Upper lobe of left lung (tissue), 6 donors: ENCODE data around the gene WFIKKN2. TPM values are rescaled to one million over a fixed set of nuclear protein-coding genes. Genes with fewer than 3 reads are reported as not detected.
"Not testable (repeated sequence)": the region's sequence is repeated elsewhere in the genome, so short reads cannot be mapped to it uniquely, and the experiment has no call there.

Source experiments
- ATAC-seq, 2 donors: fragments of 200-7000 bp; cut with Tn5 transposase; one replicate each; pipeline ENCODE4 v1.9.1; 2022; ENCODE audit warnings: mild to moderate bottlenecking in 2 of 2, moderate library complexity in 2 of 2; ENCODE audit not compliant: low FRiP score in 2 of 2
- DNase-seq, 2 donors: peaks; one replicate each; pipeline ENCODE4 v3.0.0-alpha.2; 2019 to 2020
- H3K27ac ChIP-seq, 4 donors: fragments of 200-600 bp; sonication (generic); one replicate each; pipeline ENCODE4 v1.5.1; 2016 to 2019
- H3K27me3 ChIP-seq, 4 donors: fragments of 200-600 bp; sonication (generic); one replicate each; pipeline ENCODE4 v1.5.1; 2017 to 2019
- H3K36me3 ChIP-seq, 4 donors: fragments of 200-600 bp; sonication (generic); one replicate each; pipeline ENCODE4 v1.5.1; 2016 to 2019
- H3K4me1 ChIP-seq, 4 donors: fragments of 200-600 bp; sonication (generic); one replicate each; pipeline ENCODE4 v1.5.1; 2018 to 2019
- H3K4me3 ChIP-seq, 4 donors: fragments of 200-600 bp; sonication (generic); one replicate each; pipeline ENCODE4 v1.5.1; 2017 to 2019; ENCODE audit warnings: mild to moderate bottlenecking in 2 of 4, moderate library complexity in 1 of 4
- H3K9me3 ChIP-seq, 4 donors: fragments of 200-600 bp; sonication (generic); one replicate each; pipeline ENCODE4 v1.5.1; 2018 to 2019
- EP300 ChIP-seq, 4 donors: sonication (generic); formaldehyde crosslinking; IDR thresholded peaks; one replicate each; pipeline ENCODE4 v1.5.1; 2017; ENCODE audit warnings: antibody characterized with exemption in 4 of 4, control low read depth in 2 of 4
- POLR2A ChIP-seq, 4 donors: fragments of 450-650 bp; IDR thresholded peaks; one replicate each; pipeline ENCODE4 v1.5.1; 2016 to 2017; ENCODE audit warnings: antibody characterized with exemption in 4 of 4, mild to moderate bottlenecking in 2 of 4
- POLR2AphosphoS5 ChIP-seq, 2 donors: sonication (generic); formaldehyde crosslinking; IDR thresholded peaks; one replicate each; pipeline ENCODE4 v1.5.1; 2017; ENCODE audit warnings: antibody characterized with exemption in 2 of 2
- WGBS, 2 donors: methylation state at CpG; one replicate each; pipeline ENCODE4 v1.1.5; 2017 to 2018; 5-methylcytosine and 5-hydroxymethylcytosine counted together
- total RNA-seq, 6 donors: library from RNA; depleted of rRNA in 4 of 6; stranded (reverse); fragments of >200 nt in 4 of 6; gene quantifications; one replicate each; pipeline versions ENCODE4 v1.1.0 to v1.2.1, GENCODE V29; 2016 to 2021
- TF ChIP-seq, protein P1 (sequence below), 6 experiments: fragments of 450-650 bp in 4 of 6; fragments of 200-600 bp in 2 of 6; sonication (generic) in 2 of 6; IDR thresholded peaks; one replicate each; pipeline ENCODE4 v1.5.1; 2016 to 2019; ENCODE audit warnings: antibody characterized with exemption in 6 of 6
- donor health status: DM: no; HTN: no; CAD: no; lungs with moderate emphysema.
- donor health status: DM: no; HTN: yes; CAD: no; lungs with severe emphysema.

The WFIKKN2 gene
- total RNA-seq, 6 donors from 2014 or later = 0.23 TPM; not detected in 5

DNA sequence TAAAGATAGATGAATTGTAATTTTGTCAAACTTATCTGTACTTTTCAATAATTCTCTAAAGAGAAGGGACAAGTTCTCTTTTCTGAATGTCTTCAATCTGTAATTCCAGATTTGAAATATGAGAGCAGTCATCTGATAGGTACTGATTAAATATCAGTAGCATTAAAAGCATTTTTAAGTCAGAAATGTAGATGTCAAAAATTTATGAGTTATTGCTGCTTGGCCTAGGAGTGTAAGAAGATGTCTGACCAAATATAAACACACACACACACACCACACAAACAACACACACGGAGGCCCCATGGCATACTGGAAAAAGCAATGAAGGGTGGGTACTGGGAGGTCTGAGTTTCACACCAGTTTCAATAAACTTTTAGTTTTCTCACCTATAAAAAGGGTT, 33.2 kb downstream of the WFIKKN2 start:
- no peak for DNase-seq
- Histone ChIP-seq H3K4me3 (peak overlapping the region in 3 of 4 donors; percentile 87 to 94 (median 92)), H3K27ac (peak overlapping the region; percentile 96 to 100 (median 100)), H3K4me1 (peaks cover 11 to 21% (median 20%) of the 10 kb centered on the region in 4 donors), H3K27me3 (no peaks in the 10 kb centered on the region), H3K36me3 (peaks cover 0 to under 1% (median under 1%) of the 10 kb centered on the region in 4 donors), H3K9me3 (no peaks in the 10 kb centered on the region)
- 33 to 50% methylated on average over 1 of the region's 1 CpG for WGBS, 2 donors
- no peak for ATAC-seq
- TF ChIP-seq POLR2AphosphoS5 (IDR thresholded peaks at IDR 0.05) = no peak
- TF ChIP-seq, protein P1, sequence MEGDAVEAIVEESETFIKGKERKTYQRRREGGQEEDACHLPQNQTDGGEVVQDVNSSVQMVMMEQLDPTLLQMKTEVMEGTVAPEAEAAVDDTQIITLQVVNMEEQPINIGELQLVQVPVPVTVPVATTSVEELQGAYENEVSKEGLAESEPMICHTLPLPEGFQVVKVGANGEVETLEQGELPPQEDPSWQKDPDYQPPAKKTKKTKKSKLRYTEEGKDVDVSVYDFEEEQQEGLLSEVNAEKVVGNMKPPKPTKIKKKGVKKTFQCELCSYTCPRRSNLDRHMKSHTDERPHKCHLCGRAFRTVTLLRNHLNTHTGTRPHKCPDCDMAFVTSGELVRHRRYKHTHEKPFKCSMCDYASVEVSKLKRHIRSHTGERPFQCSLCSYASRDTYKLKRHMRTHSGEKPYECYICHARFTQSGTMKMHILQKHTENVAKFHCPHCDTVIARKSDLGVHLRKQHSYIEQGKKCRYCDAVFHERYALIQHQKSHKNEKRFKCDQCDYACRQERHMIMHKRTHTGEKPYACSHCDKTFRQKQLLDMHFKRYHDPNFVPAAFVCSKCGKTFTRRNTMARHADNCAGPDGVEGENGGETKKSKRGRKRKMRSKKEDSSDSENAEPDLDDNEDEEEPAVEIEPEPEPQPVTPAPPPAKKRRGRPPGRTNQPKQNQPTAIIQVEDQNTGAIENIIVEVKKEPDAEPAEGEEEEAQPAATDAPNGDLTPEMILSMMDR (IDR thresholded peaks at IDR 0.05) = no peak
- no peak for TF ChIP-seq EP300 (IDR thresholded peaks at IDR 0.05)
- TF ChIP-seq POLR2A (IDR thresholded peaks at IDR 0.05) = no peak

DNA sequence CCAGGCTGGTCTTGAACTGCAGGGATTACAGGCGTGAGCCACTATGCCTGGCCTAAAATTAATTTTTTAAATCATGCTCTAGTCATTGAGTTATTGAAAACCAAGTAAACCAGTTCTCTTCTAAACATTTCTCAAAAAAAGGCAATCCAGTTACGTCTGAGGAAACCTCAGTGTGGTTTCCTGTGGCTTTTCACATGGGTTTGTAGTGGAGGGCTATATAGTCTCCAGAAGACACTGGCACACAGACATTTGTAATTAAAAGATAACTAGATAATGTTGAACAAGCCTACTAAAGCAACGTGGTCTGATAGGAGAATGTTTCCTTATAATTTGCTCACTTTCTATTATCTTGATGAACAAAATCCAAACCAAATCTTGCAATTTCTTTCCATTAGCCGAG, 36.0 kb downstream of the WFIKKN2 start:
- Histone ChIP-seq H3K27me3 (no peaks in the 10 kb centered on the region), H3K4me3 (no peak overlapping the region), H3K9me3 (no peaks in the 10 kb centered on the region), H3K4me1 (peaks cover 3 to 18% (median 12%) of the 10 kb centered on the region in 4 donors), H3K27ac (no peak overlapping the region), H3K36me3 (no peaks in the 10 kb centered on the region)
- DNase-seq = no peak
- TF ChIP-seq EP300 (IDR thresholded peaks at IDR 0.05) (no peak), POLR2AphosphoS5 (IDR thresholded peaks at IDR 0.05) (no peak), POLR2A (IDR thresholded peaks at IDR 0.05) (no peak)
- TF ChIP-seq, protein P1 (IDR thresholded peaks at IDR 0.05) = no peak
- ATAC-seq = no peak
- 58 to 74% methylated on average over 4 of the region's 4 CpGs for WGBS, 2 donors

DNA sequence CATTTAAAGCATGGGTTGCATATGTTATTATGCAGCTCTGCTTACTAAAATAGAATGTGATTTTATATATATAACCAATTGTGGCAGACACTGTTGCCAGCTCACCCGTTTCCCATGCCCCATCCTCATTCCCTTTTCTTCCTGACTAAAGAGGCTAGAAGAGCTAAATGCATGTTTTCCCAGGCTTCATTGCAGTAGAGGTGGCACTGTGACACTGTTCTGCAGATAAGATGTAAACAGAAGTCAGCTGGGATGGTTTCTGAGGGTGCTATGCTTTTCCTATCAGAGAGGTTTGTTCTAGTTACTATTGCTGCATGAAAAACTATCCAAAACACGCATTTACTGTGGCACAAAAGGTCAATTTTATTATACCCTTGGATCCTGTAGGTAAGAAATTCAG, 36.5 kb downstream of the WFIKKN2 start:
- TF ChIP-seq POLR2A (IDR thresholded peaks at IDR 0.05) = no peak
- TF ChIP-seq, protein P1 (IDR thresholded peaks at IDR 0.05) = no peak
- no peak for TF ChIP-seq POLR2AphosphoS5 (IDR thresholded peaks at IDR 0.05)
- no peak for TF ChIP-seq EP300 (IDR thresholded peaks at IDR 0.05)
- Histone ChIP-seq H3K9me3 (no peaks in the 10 kb centered on the region), H3K36me3 (no peaks in the 10 kb centered on the region), H3K4me3 (no peak overlapping the region), H3K27me3 (no peaks in the 10 kb centered on the region), H3K27ac (no peak overlapping the region), H3K4me1 (peaks cover 3 to 18% (median 12%) of the 10 kb centered on the region in 4 donors)
- 51 to 60% methylated on average over 2 of the region's 2 CpGs for WGBS, 2 donors
- DNase-seq (no peak), ATAC-seq (no peak)

DNA sequence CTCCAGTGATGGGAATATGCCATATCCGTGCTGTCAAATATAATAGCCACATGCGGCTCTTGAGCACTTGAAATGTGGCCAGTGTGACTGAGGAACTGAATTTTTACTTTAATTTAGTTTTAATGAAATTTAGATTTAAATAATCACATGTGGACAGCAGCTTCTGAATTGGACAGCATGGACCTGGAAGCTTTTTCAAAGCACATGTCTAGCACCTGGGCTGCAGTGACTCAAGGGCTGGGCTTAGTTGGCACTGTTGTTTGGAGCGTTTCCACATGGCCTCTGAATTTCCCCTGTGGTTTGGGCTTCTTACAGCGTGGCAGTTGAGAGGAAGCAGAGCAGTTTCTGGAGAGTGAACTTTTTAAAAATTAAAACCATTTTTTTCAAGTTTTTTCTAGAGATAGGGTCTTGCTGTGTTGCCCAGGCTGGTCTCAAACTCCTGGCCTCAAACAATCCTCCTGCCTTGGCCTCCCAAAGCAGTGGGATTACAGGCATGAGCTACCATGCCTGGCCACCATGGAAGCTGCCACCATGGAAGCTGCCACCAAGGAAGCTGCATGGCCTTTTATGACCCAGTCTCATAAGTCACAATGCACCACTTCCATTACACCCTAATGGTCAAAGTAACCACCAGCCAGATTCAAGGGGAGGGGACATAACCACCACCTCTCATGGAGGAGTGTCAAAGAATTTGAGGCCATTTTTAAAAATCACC, 37.5 kb downstream of the WFIKKN2 start:
- Histone ChIP-seq H3K27me3 (no peaks in the 10 kb centered on the region), H3K27ac (no peak overlapping the region), H3K4me1 (peaks cover 3 to 18% (median 12%) of the 10 kb centered on the region in 4 donors), H3K4me3 (no peak overlapping the region), H3K9me3 (no peaks in the 10 kb centered on the region), H3K36me3 (no peaks in the 10 kb centered on the region)
- 41 to 46% methylated on average over 4 of the region's 4 CpGs for WGBS, 2 donors
- peak in 1 of 2 donors; percentile 60 for ATAC-seq
- peak in 1 of 2 donors; percentile 49 for DNase-seq
- no peak for TF ChIP-seq POLR2AphosphoS5 (IDR thresholded peaks at IDR 0.05)
- no peak for TF ChIP-seq POLR2A (IDR thresholded peaks at IDR 0.05)
- TF ChIP-seq, protein P1 (IDR thresholded peaks at IDR 0.05) = no peak

DNA sequence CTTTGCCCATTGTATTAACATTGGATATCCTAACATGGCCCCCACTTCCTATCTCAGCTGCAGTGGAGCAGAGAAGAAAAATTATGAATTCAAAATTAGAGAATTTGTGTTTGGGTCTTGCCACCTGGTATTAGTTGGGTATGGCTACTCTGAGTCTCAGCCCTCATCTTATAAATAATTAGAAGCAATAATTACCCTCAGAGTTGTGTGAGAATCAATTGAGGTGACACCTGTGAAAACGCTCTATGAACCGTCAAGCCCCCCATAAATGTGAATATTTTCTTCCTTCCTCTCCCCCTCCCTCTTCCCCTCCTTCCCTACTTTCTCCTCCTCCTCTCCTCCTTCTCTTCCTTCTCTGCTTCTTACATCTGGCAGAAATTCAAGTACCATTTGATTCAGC, 39.7 kb downstream of the WFIKKN2 start:
- WGBS, 2 donors = 60 to 71% methylated on average over 2 of the region's 2 CpGs
- H3K27ac ChIP-seq = no peak overlapping the region
- no peak for ATAC-seq

DNA sequence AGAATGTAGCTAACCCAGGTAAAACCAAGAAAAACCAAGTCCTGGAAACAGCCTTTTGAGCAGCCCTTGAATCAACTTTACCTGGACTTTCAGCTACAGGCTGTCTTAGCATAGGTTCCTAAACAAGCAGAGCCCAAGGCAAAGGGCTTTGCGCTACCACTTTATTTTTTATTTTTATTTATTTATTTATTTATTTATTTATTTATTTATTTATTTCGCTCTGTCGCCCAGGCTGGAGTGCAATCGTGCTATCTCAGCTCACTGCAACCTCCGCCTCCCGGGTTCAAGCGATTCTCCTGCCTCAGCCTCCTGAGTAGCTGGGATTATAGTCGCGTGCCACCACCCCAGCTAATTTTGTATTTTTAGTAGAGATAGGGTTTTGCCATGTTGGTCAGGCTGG, 41.7 kb downstream of the WFIKKN2 start:
- H3K4me3 ChIP-seq, ATAC-seq, H3K9me3 ChIP-seq, H3K27me3 ChIP-seq, H3K27ac ChIP-seq, H3K4me1 ChIP-seq, H3K36me3 ChIP-seq, DNase-seq: not testable (repeated sequence)
- WGBS, 2 donors = 92 to 100% methylated on average over 8 to 9 of the region's 9 CpGs

More for the DNA sequence above, 39.7 kb downstream of the WFIKKN2 start:
- Histone ChIP-seq H3K9me3 (no peaks in the 10 kb centered on the region), H3K4me1 (peaks cover 2 to 12% (median 4%) of the 10 kb centered on the region in 4 donors), H3K27me3 (no peaks in the 10 kb centered on the region), H3K4me3 (no peak overlapping the region), H3K36me3 (no peaks in the 10 kb centered on the region)
- no peak for DNase-seq
- no peak for TF ChIP-seq EP300 (IDR thresholded peaks at IDR 0.05)
- no peak for TF ChIP-seq POLR2AphosphoS5 (IDR thresholded peaks at IDR 0.05)
- TF ChIP-seq, protein P1 (IDR thresholded peaks at IDR 0.05) = no peak
- TF ChIP-seq POLR2A (IDR thresholded peaks at IDR 0.05) = no peak
